SK-MEL-5 (cell line): Measurements from ENCODE around the gene LSG1. TPM values are rescaled to one million over a fixed set of nuclear protein-coding genes. Genes with fewer than 3 reads are reported as not detected.

Experiments
- DNase-seq: peaks from one replicate; pipeline ENCODE4 v3.0.0-alpha.2; 2016; ENCODE audit warnings: low read depth, low spot score
- in situ Hi-C: cut with HindIII; loops from 2 replicates; pipeline ENCODE4 v1.10.0; 2016; ENCODE audit warnings: low sequenced_read_pairs, high pct_unique_total_duplicates, low pct_unique_long_range_greater_than_20kb
- polyA plus RNA-seq, 2 experiments: library from polyadenylated mRNA; depleted of rRNA; stranded (reverse); fragments of >200 nt; gene quantifications; 2 replicates each; pipeline ENCODE4 v1.2.3, GENCODE V29; 2015
- total RNA-seq: library from RNA; depleted of rRNA; stranded (reverse); fragments of >200 nt; shearing (Covaris generic); gene quantifications from 2 replicates; pipeline ENCODE4 v1.2.3, GENCODE V29; 2014; rRNA removed

LSG1 gene
- 68.3 and 75.5 TPM in 2 replicates for total RNA-seq
- polyA plus RNA-seq (2015; cell fraction: cytosol; rRNA removed), result 41.9 and 51.3 TPM in 2 replicates
- polyA plus RNA-seq (2015; cell fraction: nucleus; rRNA removed), result 89.9 and 130 TPM in 2 replicates

GRCh38 chr3:194671900-194672808, at the start of gene LSG1:
Gene LSG1, minus strand, starts transcription at chr3:194672191. Its CDS starts 29 bp downstream, at chr3:194672162.
- in situ Hi-C loops, result no loop called here

GRCh38 chr3:194720048-194720447, 48.1 kb upstream of the LSG1 start:
- in situ Hi-C loops, result no loop called here
- no peak for DNase-seq

More at GRCh38 chr3:194671900-194672808, at the start of gene LSG1:
- peak; percentile 96 for DNase-seq

DNA sequence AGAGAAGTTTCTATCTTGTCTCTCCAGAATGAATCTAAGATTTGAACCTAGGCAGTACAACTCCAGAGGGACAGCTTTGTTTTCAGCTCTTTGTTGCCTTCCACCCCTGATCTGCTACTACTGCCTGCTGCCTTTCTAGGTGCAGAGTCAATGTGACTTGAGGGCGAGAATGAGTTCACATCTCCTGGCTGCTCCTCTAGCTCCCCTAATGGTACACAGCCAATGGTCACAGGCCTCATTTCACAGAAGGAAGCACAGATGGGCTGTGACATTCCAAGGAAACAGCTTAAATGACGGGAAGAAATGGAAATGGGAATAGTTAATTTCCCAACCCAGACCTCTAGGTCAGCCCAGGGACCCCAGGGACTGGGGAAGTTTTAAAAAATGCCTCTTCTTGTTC, 46.1 kb upstream of the LSG1 start:
- in situ Hi-C loops, result no loop called here
- DNase-seq, result no peak

DNA sequence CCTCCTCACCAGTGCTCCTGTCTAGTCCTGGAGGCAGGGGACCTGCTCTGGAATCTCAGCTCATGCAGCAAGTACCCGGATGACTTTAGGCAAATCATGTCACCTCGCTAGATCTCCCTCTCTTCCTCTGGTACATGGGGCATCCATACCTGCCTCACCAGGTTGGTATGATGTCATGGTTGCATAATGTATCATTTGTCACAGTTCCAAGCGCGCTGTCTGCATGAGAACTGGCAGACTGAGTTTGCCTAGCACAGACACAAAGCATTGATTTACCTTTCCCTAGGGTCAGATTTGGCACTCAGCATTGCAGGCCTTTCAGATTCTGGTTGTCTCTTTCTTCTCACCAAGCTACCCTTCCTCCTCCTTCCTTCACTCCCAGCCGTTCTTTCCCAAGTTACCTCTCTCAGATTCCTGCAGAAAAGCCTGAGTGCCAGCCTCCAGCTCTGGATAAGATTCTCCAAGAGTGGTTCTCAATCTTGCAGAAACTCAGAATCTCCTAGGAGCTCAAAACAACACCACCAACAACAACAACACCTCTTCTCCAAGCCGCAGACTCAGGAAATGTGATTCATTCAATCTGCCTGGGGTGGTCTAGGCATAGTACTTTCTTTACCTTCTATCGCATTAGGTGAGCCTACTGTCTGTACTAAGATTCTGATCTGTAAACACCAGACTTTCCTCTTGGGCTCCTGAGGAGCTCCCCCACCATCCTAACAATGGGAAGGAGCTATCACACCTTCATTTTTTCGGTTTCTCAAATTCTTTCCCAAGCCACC, 43.2 kb upstream of the LSG1 start:
- in situ Hi-C loops, result no loop called here
- no peak for DNase-seq

DNA sequence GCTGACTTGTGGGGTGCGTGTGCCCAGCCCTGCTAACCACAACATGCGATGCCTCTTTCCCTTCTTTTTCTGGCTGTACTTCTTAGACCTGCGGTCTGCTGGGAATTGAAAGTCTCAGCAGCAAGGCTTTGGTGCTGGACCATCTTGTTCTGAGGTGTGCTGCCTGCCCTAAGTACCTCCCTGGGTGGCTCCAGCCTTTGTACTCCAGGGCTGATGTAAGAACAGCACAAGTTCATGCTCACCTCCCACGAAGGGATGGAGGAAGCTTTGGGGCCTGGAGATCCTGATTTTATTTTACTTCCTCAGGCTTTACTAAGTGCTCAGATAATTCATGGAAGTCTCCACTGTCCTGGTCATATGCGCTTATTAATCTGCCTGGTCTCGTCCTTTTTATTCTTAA, 42.6 kb upstream of the LSG1 start:
- no peak for DNase-seq
- in situ Hi-C loops, result no loop called here

- no peak for DNase-seq
- in situ Hi-C loops, result no loop called here
Measured at GRCh38 chr3:194714137-194714455, 42.1 kb upstream of the LSG1 start.

GRCh38 chr3:194713299-194714136, 41.5 kb upstream of the LSG1 start:
- no peak for DNase-seq
- in situ Hi-C loops, result no loop called here

- in situ Hi-C loops, result no loop called here
- DNase-seq, result peak; percentile 83
Measured at GRCh38 chr3:194711913-194712312, 39.9 kb upstream of the LSG1 start.

GRCh38 chr3:194711286-194711685, 39.3 kb upstream of the LSG1 start:
- no peak for DNase-seq
- in situ Hi-C loops, result no loop called here

- no peak for DNase-seq
Measured at GRCh38 chr3:194707147-194707540, 35.2 kb upstream of the LSG1 start.

DNA sequence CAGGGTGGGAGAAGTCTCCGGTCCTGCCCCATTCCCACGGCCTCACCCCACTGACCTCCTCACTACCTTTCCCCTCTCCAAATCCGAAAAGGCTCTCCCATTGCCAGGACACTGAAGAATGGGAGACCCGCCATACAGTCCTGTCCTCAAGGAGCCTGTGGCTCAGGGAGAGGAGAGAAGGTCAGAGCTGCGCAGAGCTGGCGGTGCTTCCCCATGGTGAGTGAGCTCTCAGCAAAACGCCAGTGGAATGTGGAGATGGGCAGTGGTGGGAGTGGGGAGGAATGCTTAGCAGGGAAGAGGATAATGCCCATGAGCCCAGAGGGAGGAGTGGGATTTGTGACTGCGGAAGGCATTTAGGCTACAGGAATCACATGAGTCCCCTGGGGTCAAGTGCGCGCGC, 33.8 kb upstream of the LSG1 start:
- no peak for DNase-seq
- in situ Hi-C loops, result no loop called here

More at GRCh38 chr3:194707147-194707540, 35.2 kb upstream of the LSG1 start:
- in situ Hi-C loops, result no loop called here

GRCh38 chr3:194705227-194705626, 33.2 kb upstream of the LSG1 start:
- DNase-seq, result peak; percentile 25
- in situ Hi-C loops, result no loop called here

DNA sequence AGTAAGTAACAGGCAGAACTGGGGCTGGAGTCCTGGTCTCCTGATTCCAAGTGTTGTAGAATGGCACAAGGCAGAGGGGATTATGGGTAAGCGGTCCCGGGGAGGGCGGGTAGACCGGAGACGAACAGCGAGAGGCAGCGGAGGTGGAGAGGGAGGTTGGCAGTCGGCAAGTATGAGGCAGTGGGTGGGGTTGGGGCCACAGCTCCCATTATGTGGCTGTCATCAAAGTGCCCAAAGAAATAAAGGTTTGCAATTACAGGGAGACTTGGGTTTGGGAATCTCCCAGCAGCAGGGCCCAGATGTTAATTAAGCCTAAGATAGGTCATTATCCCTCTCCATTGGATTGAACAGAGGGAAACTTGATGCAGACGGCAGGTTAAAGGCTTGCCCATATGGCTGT, 30.6 kb upstream of the LSG1 start:
- DNase-seq, result no peak
- in situ Hi-C loops, result no loop called here

DNA sequence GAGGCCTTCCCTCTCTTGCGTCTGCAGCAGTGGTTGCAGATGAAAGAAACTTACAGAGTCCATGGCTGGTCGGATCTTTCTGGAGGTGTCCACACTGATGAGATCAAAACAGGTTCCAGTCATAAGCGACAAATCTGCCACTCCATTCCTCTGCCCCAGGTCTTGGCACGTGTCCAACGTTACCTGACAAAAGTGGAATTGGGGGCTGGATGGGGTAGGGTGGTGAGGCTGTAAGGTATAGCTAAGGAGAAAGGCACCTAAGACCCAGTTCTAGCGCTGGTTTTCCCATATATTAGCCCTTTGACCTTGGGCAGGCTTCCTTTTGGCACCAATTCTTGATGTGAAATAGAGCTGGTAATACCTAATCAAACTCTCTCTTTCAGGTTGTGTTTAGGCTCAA, 24.7 kb upstream of the LSG1 start:
- no peak for DNase-seq
- in situ Hi-C loops, result no loop called here

- in situ Hi-C loops, result no loop called here
- no peak for DNase-seq
Measured at GRCh38 chr3:194691481-194692283, 19.7 kb upstream of the LSG1 start.

DNA sequence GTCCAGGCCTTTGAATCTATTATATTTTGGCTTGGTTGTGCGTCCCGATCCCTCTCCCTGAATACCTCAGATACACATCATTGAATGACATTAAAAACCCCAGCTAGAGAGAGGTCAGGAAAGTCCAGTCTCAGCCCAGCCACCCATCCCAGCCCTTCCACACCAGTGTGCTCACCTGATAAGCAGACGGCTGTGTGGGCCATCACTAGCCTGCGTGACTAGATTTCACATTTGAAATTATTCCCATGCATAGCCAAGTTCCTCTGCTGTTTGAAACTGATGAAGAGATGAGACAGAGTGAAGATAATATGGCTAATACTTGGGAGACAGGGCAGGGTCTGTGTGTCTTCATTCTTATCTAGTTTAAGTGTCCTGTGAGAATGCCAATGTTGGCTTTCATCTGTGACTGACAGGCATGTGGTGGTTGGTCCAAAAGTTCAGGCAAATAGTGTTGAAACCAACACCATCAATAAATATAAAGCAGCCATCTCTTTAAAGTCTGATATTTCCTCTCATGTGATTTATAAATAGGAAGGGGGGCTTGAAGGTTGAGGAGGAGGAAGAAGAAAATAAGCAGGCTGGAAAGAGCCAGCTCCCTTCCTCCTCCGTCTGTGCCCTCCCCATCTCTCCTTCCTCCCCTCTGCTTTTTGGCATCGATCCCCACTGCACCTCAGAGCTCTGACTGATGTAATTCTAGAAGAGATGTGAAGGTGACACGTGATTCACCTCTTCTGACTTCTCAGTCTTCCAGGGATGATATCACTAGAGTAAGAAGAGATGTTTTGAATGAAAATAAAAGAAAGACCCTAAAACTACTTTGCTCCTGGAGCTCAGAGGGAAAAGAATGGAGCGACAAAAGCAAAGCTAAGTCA, 18.7 kb upstream of the LSG1 start:
- no peak for DNase-seq
- in situ Hi-C loops, result no loop called here
